ENCODE results near the gene SUCLA2.
A peak's percentile ranks its signal among the peaks of the same experiment; 100 is the strongest.

The SUCLA2 gene

DNA sequence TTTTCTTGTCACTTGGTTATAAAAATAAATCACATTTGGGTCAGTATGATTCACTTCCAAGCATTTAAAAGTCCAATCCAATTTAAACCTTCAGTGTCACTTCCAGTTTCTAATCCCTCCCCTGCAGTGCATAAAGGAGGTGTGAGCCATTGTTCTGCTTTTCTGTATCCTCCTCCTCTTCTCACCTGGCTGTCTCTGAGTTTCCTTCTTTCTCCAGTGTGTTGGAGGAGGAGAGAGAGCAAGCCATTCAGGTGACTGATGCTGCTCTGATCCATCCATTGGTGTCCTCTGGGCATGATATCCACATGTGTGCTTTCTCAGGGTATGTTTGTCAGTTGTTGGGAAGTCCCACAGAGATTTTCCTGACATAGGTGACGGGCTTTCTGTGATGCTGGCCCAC lies 37.7 kb upstream of the SUCLA2 start:
- TF ChIP-seq, protein P1, sequence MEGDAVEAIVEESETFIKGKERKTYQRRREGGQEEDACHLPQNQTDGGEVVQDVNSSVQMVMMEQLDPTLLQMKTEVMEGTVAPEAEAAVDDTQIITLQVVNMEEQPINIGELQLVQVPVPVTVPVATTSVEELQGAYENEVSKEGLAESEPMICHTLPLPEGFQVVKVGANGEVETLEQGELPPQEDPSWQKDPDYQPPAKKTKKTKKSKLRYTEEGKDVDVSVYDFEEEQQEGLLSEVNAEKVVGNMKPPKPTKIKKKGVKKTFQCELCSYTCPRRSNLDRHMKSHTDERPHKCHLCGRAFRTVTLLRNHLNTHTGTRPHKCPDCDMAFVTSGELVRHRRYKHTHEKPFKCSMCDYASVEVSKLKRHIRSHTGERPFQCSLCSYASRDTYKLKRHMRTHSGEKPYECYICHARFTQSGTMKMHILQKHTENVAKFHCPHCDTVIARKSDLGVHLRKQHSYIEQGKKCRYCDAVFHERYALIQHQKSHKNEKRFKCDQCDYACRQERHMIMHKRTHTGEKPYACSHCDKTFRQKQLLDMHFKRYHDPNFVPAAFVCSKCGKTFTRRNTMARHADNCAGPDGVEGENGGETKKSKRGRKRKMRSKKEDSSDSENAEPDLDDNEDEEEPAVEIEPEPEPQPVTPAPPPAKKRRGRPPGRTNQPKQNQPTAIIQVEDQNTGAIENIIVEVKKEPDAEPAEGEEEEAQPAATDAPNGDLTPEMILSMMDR (IDR thresholded peaks at IDR 0.05; ENCODE audit: low read depth, low read length): no peak
- H3K4me3 ChIP-seq (replicated peaks in 1 of 2; ENCODE audit: low read depth in 2 of 2, low read length in 2 of 2): peak overlapping the region in 1 of 2 donors; percentile 82

DNA sequence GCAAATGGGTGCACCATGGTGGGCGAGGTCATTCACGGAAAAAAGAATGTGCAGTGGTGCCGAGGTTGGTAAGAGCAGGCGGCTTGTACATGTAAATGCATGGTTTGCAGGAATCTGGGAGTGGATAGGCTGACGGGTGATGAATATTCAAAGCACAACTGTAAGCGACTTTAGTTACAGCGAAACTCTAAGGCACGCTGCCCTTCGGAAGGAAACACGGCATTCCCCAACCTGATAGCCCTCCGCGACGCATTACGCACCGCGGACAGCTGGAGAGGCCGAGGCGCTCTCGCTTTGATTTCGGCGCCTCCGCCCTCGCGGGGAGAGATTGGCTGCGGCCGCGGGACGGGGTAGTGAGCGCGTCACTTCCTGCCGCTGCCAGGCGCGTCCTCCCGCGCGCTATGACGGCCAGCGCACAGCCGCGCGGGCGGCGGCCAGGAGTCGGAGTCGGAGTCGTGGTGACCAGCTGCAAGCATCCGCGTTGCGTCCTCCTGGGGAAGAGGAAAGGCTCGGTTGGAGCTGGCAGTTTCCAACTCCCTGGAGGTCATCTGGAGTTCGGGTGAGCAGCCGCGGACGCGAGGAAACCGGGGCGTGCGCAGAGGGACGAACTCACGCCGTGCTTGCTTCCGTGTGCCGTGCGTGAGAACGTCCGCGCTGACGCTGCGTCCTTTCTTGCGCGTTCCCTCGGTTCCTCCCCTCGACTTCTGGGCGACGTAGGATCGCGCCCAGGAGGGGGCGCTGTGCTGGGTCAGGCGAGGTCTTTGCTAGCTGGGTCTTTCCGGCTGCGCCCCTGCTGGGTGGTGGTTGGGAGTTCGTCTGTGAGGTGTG lies 36.5 kb upstream of the SUCLA2 start, which contains the start of gene NUDT15:
Gene NUDT15, plus strand, starts transcription at position 381 of the 828 bp plus-strand sequence. Its CDS starts 21 bp downstream, at position 402.
- TF ChIP-seq, protein P1 (IDR thresholded peaks at IDR 0.05; ENCODE audit: low read depth, low read length): peak; percentile 98
- peak; percentile 97 to 98 for DNase-seq (ENCODE audit: low read depth in 2 of 2)
- peak within 1 kb of the TSS; percentile 49 to 82 for H3K4me3 ChIP-seq (replicated peaks in 1 of 2; ENCODE audit: low read depth in 2 of 2, low read length in 2 of 2)

More for the DNA sequence above, 37.7 kb upstream of the SUCLA2 start:
- no peak for DNase-seq (ENCODE audit: low read depth in 2 of 2)

DNA sequence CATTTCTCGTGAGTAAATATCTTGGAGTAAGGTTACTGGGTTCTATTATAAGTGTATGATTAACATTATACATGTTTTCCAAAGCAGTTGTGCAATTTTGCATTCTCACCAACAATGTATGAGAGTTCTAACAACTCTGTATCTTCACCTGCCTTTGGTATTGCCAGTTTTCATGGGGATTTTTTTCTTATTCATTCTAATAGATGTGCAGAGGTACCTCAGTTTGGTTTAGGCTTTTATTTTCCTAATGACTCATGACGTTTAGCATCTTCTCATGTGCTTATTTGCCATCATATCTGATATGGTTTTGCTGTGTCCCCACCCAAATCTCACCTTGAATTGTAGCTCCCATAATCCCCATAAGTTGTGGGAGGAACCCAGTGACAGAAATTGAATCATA lies 28.8 kb upstream of the SUCLA2 start:
- no peak overlapping the region for H3K4me3 ChIP-seq (replicated peaks in 1 of 2; ENCODE audit: low read depth in 2 of 2, low read length in 2 of 2)
- TF ChIP-seq, protein P1 (IDR thresholded peaks at IDR 0.05; ENCODE audit: low read depth, low read length): no peak
- no peak for DNase-seq (ENCODE audit: low read depth in 2 of 2)

DNA sequence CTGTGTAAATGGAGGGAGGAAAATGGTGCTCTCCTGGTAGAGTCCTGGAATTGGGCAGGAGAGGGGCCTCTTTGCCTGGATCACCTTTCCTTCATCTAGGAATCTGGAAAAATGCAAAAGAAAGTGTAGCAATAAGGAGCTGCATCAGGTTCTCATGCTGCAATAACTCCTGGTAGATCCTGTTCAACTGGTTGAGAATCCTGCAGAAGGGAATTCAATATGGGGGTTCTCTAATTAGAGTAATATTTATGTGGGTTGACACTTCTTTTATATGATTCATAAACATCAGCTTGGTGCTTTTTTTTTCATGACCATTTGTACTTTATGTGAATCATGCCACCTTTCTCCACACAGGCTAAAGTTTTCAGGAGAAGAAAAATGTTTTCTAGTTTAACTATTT lies 27.0 kb upstream of the SUCLA2 start:
- H3K4me3 ChIP-seq (replicated peaks in 1 of 2; ENCODE audit: low read depth in 2 of 2, low read length in 2 of 2): no peak overlapping the region
- DNase-seq (ENCODE audit: low read depth in 2 of 2): no peak
- TF ChIP-seq, protein P1 (IDR thresholded peaks at IDR 0.05; ENCODE audit: low read depth, low read length): no peak

DNA sequence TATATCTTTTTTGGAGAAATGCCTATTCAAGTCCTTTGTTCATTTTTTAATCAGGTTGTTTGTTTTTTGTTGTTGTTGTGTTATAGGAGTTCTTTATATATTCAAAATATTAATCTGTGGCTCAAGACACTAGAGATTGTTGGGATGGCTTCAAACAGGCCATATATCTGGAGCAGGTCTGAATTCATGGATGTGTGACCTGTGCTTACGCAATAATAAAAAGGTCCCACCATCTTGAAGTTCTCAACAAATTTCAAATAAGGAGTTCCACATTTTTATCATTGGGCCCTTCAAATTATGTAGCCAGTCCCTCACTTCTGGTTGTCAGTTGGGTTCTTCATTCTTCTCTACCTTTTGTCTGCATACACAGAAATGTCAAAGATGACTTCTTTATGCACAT lies 18.7 kb upstream of the SUCLA2 start:
- no peak for DNase-seq (ENCODE audit: low read depth in 2 of 2)
- no peak overlapping the region for H3K4me3 ChIP-seq (replicated peaks in 1 of 2; ENCODE audit: low read depth in 2 of 2, low read length in 2 of 2)
- TF ChIP-seq, protein P1 (IDR thresholded peaks at IDR 0.05; ENCODE audit: low read depth, low read length): no peak

DNA sequence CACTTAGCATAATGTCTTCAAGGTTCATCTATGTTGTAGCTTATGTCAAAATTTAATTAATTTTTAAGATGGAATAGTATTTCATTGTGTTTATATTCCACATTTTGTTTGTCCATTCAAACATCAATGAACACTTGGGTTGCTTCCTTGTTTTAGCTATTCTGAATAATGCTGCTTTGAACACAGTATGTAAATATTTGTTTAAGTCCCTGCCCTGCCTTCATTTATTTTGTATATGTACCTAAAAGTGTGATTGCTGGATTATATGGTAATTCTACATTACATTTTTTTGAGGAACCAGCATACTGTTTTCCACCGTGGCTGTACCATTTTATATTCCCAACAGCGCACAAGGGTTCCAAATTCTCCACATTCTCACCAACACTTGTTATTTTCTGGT lies 17.6 kb upstream of the SUCLA2 start:
- DNase-seq (ENCODE audit: low read depth in 2 of 2): no peak
- TF ChIP-seq, protein P1 (IDR thresholded peaks at IDR 0.05; ENCODE audit: low read depth, low read length): no peak

More for the DNA sequence above, 17.6 kb upstream of the SUCLA2 start:
- H3K4me3 ChIP-seq (replicated peaks in 1 of 2; ENCODE audit: low read depth in 2 of 2, low read length in 2 of 2): no peak overlapping the region

All from cardiac fibroblast (primary cell).